Activated CD8-positive, alpha-beta memory T cell treated with anti-CD3 and anti-CD28 coated beads, Interleukin-2, amount 50 U/mL, for 48 hours (primary cell): ENCODE measurements around the gene PDGFC.
"Not testable (repeated sequence)": the region's sequence is repeated elsewhere in the genome, so short reads cannot be mapped to it uniquely, and the experiment has no call there.

Experiments used
- DNase-seq: peaks from one replicate; pipeline ENCODE4 v3.0.0-alpha.2; 2020

PDGFC gene

GRCh38 chr4:156896527-156896926 lies 75.1 kb downstream of the PDGFC start:
- no peak for DNase-seq

GRCh38 chr4:156894234-156894633 lies 77.4 kb downstream of the PDGFC start:
- no peak for DNase-seq

- no peak for DNase-seq
Measured at GRCh38 chr4:156892805-156893204, 78.8 kb downstream of the PDGFC start.

DNA sequence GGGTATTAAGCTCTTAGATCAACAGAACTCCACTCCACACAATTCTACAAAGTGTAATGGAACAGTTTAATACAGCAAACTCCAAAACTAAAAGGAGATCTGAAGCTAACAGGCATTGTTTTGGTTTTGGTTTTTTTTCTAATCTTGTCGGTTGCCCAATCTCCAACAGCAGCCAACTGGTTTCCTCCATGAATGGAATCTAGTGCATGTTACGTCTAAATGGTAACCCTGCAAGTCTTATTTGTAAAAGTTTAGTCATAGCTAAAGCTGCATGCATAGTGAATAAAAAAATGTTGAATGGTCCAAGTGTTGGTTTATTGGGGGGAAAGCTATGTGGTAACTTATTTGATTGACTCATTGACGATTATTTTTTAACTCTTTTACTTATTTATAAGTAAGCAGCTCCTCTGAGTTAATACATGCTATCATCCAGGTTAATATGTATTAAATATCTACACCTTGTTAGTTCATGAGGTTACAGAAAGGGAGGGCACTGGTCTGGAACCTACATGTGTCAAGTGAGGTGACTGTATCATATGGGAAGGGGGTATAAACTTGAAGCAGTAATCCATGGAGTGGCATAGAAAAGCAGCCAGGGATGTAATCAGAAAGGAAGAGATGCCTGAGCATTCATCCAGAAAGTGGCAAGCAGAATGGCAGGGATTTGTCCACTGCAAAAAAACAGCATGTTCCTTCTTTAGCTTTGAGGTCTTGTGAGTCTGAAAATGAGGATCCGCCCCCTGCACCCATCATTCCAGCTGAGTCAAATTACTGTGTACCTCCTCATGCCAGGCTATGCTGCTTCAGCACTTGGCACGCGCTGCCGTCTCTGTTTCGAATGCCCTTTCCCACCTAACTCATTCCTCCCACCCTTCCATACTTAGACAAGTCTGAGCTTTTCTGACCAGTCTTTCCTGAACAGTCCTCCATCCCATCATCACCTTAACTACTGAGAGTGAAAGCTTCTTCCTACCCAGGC lies 81.7 kb downstream of the PDGFC start:
- DNase-seq = no peak

GRCh38 chr4:156888762-156889161 lies 82.8 kb downstream of the PDGFC start:
- DNase-seq = no peak

DNA sequence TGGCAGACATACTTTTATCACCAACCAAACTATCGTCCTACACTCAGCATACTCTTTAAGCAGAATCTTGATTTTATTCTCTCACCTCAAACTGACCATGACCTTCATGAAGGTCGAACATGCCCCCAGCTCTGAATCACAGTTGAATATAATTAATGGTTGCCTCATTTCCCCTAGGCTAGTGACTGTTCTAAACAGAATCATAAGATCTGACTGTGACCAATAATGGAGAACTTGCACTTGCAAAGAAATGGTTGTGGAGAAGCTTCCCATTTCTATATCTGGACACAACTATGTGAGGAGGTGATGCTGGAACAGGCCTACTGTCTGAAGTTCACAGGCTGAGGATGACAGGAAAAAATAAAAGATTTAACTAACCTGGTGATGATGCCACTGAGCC lies 85.1 kb downstream of the PDGFC start:
- DNase-seq = no peak

DNA sequence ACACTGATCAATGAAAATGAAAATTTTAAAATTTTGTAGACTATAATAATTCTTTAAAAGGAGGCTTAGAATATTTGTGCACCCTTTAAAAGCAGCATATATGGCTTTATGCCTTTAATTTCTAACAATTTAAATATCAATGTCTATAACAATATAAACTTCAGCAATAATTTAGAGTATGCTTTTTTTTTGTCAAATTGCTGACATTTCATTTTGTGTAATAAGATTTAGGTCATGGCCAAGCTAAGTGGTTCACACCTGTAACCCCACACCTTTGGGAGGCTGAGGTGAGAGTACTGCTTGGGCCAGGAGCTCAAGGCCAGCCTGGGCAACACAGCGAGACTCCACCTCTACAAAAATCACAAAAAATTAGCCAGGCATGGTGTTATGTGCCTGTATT lies 86.2 kb downstream of the PDGFC start:
- no peak for DNase-seq

- no peak for DNase-seq
Measured at GRCh38 chr4:156884183-156884582, 87.4 kb downstream of the PDGFC start.

DNA sequence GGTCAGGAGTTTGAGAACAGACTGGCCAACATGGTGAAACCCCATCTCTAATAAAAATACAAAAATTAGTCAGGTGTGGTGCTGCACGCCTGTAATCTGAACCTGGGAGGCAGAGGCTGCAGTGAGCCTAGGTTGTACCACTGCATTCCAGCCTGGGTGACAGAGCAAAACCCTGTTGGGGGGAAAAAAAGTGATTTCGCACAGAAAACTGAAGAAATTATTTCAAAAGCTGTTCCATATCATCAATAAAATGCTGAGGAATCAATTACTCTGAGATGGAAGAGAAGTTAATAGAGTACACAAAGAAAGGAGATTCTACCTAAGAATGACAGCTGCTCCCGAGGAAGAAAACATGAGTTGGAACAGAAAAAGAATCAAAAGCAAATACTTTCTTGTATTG lies 95.9 kb downstream of the PDGFC start:
- DNase-seq = no peak

DNA sequence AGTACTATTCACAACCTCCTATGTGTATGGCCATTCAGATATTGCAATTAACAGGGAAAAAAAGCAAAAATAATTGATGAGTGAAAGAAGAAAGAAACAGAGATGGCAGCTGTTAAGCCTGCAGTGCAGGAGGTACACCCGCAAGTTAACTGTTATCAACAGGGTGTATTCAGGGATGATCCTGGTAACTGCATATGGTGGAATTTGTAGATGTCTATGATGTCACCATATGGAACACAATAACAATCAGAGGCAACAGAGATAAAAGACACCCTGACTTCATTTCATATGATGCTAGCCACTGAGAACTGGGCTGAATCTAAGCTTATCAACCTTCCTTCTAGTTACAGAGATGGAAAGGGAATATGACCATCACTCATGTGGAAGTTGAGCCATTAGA lies 96.5 kb downstream of the PDGFC start:
- no peak for DNase-seq

DNA sequence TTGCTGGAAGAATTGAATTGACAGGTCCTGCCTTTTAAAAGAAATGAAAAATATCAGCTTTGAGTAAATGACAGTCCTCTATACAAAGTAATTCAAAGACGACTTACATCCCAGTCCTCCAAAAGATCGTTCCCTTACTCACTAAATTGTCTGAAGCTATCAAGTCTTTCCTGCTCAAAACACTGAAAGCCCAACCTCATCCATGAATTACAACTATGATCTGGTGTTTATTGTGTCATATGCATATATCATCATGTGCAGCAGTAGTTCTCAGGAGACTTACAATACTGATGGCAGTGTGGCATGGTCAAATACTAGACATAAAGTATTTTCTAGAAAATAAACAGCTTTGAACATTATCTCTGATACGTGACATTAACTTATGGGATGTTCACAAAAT lies 97.8 kb downstream of the PDGFC start:
- DNase-seq = no peak

GRCh38 chr4:156870861-156871260 lies 100.7 kb downstream of the PDGFC start:
- no peak for DNase-seq

DNA sequence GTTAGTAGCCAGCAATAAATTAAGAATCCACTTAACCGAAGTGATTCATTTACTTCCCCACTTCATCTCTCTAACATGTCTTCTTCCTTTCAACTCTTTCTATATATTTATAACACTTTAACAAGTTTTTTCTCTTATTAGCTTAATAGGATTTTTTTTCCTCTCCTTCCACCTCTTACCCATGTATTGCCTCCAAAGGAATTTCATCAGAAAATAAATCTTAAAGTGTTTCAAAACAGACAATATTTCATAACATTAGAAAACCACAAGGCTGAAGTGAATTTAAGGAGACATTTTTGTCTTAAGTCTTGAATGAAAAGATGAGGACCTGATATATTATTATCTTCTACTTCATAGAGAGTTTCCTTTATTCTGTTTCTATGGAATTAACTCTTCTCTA lies 101.5 kb downstream of the PDGFC start:
- no peak for DNase-seq

- DNase-seq = not testable (repeated sequence)
Measured at GRCh38 chr4:156866088-156866487, 105.5 kb downstream of the PDGFC start.

GRCh38 chr4:156865451-156865850 lies 106.1 kb downstream of the PDGFC start:
- DNase-seq = no peak

DNA sequence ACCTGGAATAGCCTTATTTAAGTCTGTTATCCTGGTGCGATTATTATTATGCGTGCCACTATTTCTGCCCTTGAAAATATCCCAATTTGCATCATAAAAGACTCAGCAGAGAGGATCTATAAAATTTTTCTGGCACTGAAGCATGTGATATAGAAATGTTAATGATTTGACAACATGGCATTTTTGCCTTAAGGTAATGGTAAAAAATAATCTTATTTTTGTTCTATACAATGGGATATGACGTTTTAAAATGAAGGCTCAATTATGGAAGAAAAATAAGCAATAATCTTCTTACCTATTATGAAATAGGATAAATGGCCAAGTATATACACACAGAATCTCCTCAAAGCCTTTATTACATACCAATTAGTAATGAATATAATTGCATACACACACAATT lies 113.5 kb downstream of the PDGFC start:
- no peak for DNase-seq

DNA sequence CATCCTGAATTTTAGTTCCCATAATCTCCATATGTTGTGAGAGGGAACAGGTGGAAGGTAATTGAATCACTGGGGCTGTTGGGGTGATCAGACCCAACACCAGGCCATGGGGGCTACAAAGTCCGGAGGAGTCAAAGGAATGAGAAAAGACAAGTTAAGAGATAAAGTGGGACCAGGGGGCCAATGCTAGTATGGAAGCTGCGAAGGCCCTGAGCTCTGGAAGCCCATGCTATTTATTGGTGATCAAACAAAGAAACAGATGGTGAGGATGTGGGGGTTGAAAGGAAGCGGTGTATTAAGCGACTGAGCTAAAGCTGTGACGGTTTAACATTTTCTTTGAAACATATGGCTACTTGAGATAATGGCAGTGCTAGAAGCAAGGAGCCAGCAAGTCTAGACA lies 132.8 kb downstream of the PDGFC start:
- no peak for DNase-seq

GRCh38 chr4:156837625-156838345 lies 133.8 kb downstream of the PDGFC start:
- DNase-seq = no peak

- no peak for DNase-seq
Measured at GRCh38 chr4:156832886-156833285, 138.7 kb downstream of the PDGFC start.

DNA sequence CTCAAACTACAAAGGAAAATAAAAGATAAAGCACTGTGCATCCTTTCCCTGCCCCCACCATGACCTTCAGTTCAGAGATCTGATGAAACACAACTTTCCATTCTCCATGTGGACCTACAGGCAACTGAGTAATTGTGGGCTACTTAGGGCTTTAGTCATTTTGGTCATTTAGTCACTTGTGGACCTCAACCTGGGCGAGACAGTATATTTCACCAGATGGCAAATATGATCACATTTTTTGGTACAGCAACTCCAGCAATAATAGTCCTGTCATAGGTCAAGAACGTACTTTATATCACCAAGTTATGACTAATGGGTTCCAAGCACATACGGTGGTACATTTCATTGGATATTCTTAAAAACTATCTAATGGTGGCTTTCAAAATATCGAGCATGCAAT lies 141.2 kb downstream of the PDGFC start:
- DNase-seq = no peak

- DNase-seq = no peak
Measured at GRCh38 chr4:156829201-156829873, 142.3 kb downstream of the PDGFC start.

DNA sequence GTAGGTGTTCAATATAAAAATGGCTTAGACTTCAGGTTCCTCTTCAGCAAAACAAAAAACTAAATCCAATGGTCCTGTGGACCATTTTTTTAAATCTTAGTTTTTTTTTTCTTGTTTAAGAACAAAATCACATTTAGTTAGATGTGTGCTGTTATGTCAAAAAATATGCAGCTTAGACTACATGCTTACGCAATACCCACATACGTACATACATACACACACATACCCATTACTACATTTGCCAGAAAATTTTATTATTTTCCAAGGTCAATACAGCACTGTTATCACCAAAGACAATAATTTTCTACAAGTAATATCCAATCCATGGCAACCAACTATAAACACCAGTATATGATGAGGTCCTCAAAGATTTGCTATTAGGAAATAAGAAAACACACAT lies 144.1 kb downstream of the PDGFC start:
- no peak for DNase-seq

GRCh38 chr4:156825074-156825473 lies 146.5 kb downstream of the PDGFC start:
- no peak for DNase-seq
